A549 (cell line): Measurements from ENCODE around the gene TMEFF2. TPM values are rescaled to one million over a fixed set of nuclear protein-coding genes. Genes with fewer than 3 reads are reported as not detected.

ENCODE experiments used
- ATAC-seq, 2 experiments: fragments of 200-7000 bp in 1 of 2; fragments of >200 bp in 1 of 2; cut with Nextera tagmentation in 1 of 2; cut with Tn5 transposase in 1 of 2; 3 replicates each; pipeline versions ENCODE4 v1.8.0 to v1.9.1; 2018 to 2020; ENCODE audit warnings: mild to moderate bottlenecking in 1 of 2, moderate library complexity in 1 of 2
- CTCF ChIA-PET: fragments of 300-600 bp; sonication (Branson Sonifier 250); formaldehyde crosslinking; extraction: SDS; loops from one replicate; lab custom pipeline; 2021; ENCODE audit warnings: antibody characterized with exemption, inconsistent platforms; lab: Yijun Ruan, JAX
- POLR2A ChIA-PET: fragments of 350-600 bp; formaldehyde crosslinking; extraction: SDS; loops from one replicate; lab custom pipeline; 2021; ENCODE audit warnings: antibody characterized with exemption, inconsistent platforms; lab: Yijun Ruan, JAX
- DNase-seq, 2 experiments: peaks; one replicate each; pipeline versions ENCODE4 v3.0.0 to v3.0.0-alpha.2; 2011 to 2016; ENCODE audit warnings: low read depth in 1 of 2, low spot score in 1 of 2
- FAIRE-seq: peaks from 2 replicates; lab custom pipeline; 2011; peaks lifted over from hg19 to GRCh38; lab: Jason Lieb, UNC
- H3K27ac ChIP-seq, 2 experiments: fragments of >200 bp; sonication (Bioruptor Twin); formaldehyde crosslinking; 3 replicates each; pipeline ENCODE4 v1.5.1; 2016 to 2017
- H3K4me1 ChIP-seq: fragments of >200 bp; sonication (Bioruptor Twin); formaldehyde crosslinking; 3 replicates; pipeline ENCODE4 v1.6.1; 2016
- H3K4me2 ChIP-seq: fragments of >200 bp; sonication (Bioruptor Twin); formaldehyde crosslinking; 3 replicates; pipeline ENCODE4 v1.6.1; 2016
- H3K4me3 ChIP-seq: fragments of >200 bp; sonication (Bioruptor Twin); formaldehyde crosslinking; 3 replicates; pipeline ENCODE4 v1.5.1; 2016
- H3K9me3 ChIP-seq: fragments of >200 bp; sonication (Bioruptor Twin); formaldehyde crosslinking; 3 replicates; pipeline ENCODE4 v1.6.1; 2016
- ATOH8 ChIP-seq: fragments of 250-450 bp; sonication (Bioruptor Pico); IDR thresholded peaks from 2 replicates; pipeline ENCODE4 v1.5.0; 2020; ENCODE audit warnings: low read depth, mild to moderate bottlenecking, moderate library complexity
- CBX2 ChIP-seq: fragments of 200-600 bp; sonication (generic); IDR thresholded peaks from 2 replicates; pipeline ENCODE4 v1.6.1; 2016; ENCODE audit warnings: low read depth, mild to moderate bottlenecking, borderline replicate concordance
- CBX8 ChIP-seq: fragments of 200-600 bp; sonication (generic); IDR thresholded peaks from 2 replicates; pipeline ENCODE4 v1.6.1; 2016
- CHD4 ChIP-seq: fragments of 200-600 bp; sonication (generic); IDR thresholded peaks from 2 replicates; pipeline ENCODE4 v1.6.1; 2016; ENCODE audit warnings: antibody characterized with exemption, mild to moderate bottlenecking, borderline replicate concordance
- EHF ChIP-seq: fragments of 250-450 bp; sonication (Bioruptor Pico); IDR thresholded peaks from 2 replicates; pipeline ENCODE4 v1.5.0; 2020; ENCODE audit warnings: mild to moderate bottlenecking
- EHMT2 ChIP-seq: fragments of 200-600 bp; sonication (generic); IDR thresholded peaks from 2 replicates; pipeline ENCODE4 v1.6.1; 2016; ENCODE audit warnings: antibody characterized with exemption, low read depth, mild to moderate bottlenecking, moderate library complexity
- ELK1 ChIP-seq: fragments of 150-350 bp; IDR thresholded peaks from 2 replicates; pipeline ENCODE4 v1.6.1; 2014; ENCODE audit warnings: low read depth, mild to moderate bottlenecking, low read length
- ESRRA ChIP-seq: fragments of 150-350 bp; IDR thresholded peaks from 2 replicates; pipeline ENCODE4 v1.6.1; 2014; ENCODE audit warnings: mild to moderate bottlenecking, low read length, borderline replicate concordance
- FOSL2 ChIP-seq, 2 experiments: fragments of 450-650 bp in 1 of 2; fragments of >200 bp in 1 of 2; sonication (Bioruptor Twin) in 1 of 2; formaldehyde crosslinking; IDR thresholded peaks; 2 replicates each; pipeline versions ENCODE4 v1.5.0 to v1.6.1; 2016 to 2020; ENCODE audit warnings: mild to moderate bottlenecking in 1 of 2, moderate library complexity in 1 of 2
- FOXS1 ChIP-seq: fragments of 250-450 bp; sonication (Bioruptor Pico); IDR thresholded peaks from 2 replicates; pipeline ENCODE4 v1.5.0; 2020; ENCODE audit warnings: mild to moderate bottlenecking, moderate library complexity
- GATA3 ChIP-seq: IDR thresholded peaks from 2 replicates; pipeline ENCODE4 v1.6.1; 2012; ENCODE audit warnings: borderline replicate concordance
- HDAC2 ChIP-seq: fragments of 200-600 bp; sonication (generic); IDR thresholded peaks from 2 replicates; pipeline ENCODE4 v1.6.1; 2016
- HES2 ChIP-seq: fragments of >200 bp; sonication (Bioruptor Twin); formaldehyde crosslinking; IDR thresholded peaks from 2 replicates; pipeline ENCODE4 v1.6.1; 2016
- JUN ChIP-seq, 2 experiments: fragments of >200 bp; sonication (Bioruptor Twin); formaldehyde crosslinking; IDR thresholded peaks; 2 replicates in 1 of 2; 3 replicates in 1 of 2; pipeline ENCODE4 v1.6.1; 2016 to 2017
- KDM1A ChIP-seq: fragments of 200-600 bp; sonication (generic); IDR thresholded peaks from 2 replicates; pipeline ENCODE4 v1.6.1; 2016; ENCODE audit warnings: low read depth, mild to moderate bottlenecking
- MYC ChIP-seq: IDR thresholded peaks from 2 replicates; pipeline ENCODE4 v1.6.1; 2012; ENCODE audit warnings: mild to moderate bottlenecking, inconsistent platforms, low read length, improper control_type of control experiment, borderline replicate concordance
- POLR2A ChIP-seq: IDR thresholded peaks from 2 replicates; pipeline ENCODE4 v1.6.1; 2012; ENCODE audit warnings: mild to moderate bottlenecking, low read length
- POLR2AphosphoS2 ChIP-seq: conservative IDR thresholded peaks from 2 replicates; pipeline ENCODE4 v1.6.1; 2012; ENCODE audit warnings: low read length, improper control_type of control experiment, inconsistent platforms
- RARB ChIP-seq: fragments of 250-450 bp; sonication (Bioruptor Pico); IDR thresholded peaks from 2 replicates; pipeline ENCODE4 v1.8.0; 2021; ENCODE audit warnings: mild to moderate bottlenecking, moderate library complexity
- RCOR1 ChIP-seq: fragments of 150-350 bp; IDR thresholded peaks from 2 replicates; pipeline ENCODE4 v1.6.1; 2014; ENCODE audit warnings: antibody characterized with exemption, low read length, low read depth
- RNF2 ChIP-seq: fragments of 200-600 bp; sonication (generic); IDR thresholded peaks from 2 replicates; pipeline ENCODE4 v1.6.1; 2016; ENCODE audit warnings: low read depth, mild to moderate bottlenecking, antibody characterized with exemption, moderate library complexity, borderline replicate concordance
- SREBF2 ChIP-seq: fragments of 450-650 bp; IDR thresholded peaks from 2 replicates; pipeline ENCODE4 v1.6.1; 2014; ENCODE audit warnings: mild to moderate bottlenecking, moderate library complexity
- ZSCAN20 ChIP-seq: fragments of 250-450 bp; sonication (Bioruptor Pico); IDR thresholded peaks from 2 replicates; pipeline ENCODE4 v1.8.0; 2022; ENCODE audit warnings: mild to moderate bottlenecking, moderate library complexity
- WGBS: methylation state at CpG from one replicate; pipeline ENCODE4 v1.1.6; 2017; ENCODE audit errors: missing lambda C conversion rate; 5-methylcytosine and 5-hydroxymethylcytosine counted together
- polyA plus RNA-seq, 4 experiments: library from polyadenylated mRNA; depleted of rRNA in 3 of 4; stranded (reverse); fragments of >200 nt; fragmentation: RNase III in 1 of 4; extraction: RNeasy Plus Mini Kit Qiagen cat#74134 plus additional on column Dnase treatment in 1 of 4; gene quantifications; 2 replicates in 3 of 4; 3 replicates in 1 of 4; pipeline ENCODE4 v1.2.3, GENCODE V29; 2011 to 2017
- TF ChIP-seq, protein P1 (sequence below): IDR thresholded peaks from 2 replicates; pipeline ENCODE4 v1.6.1; 2012
- TF ChIP-seq, protein P2 (sequence below): fragments of 450-650 bp; IDR thresholded peaks from 2 replicates; pipeline ENCODE4 v1.6.1; 2014; ENCODE audit warnings: antibody characterized with exemption
- TF ChIP-seq, protein P3 (sequence below): fragments of >200 bp; sonication (Bioruptor Twin); formaldehyde crosslinking; IDR thresholded peaks from 3 replicates; pipeline ENCODE4 v1.6.1; 2016

The TMEFF2 gene
- polyA plus RNA-seq, 2 of the 4 experiments (the other 2 are of a cell fraction): 0.30 to 0.46 TPM

DNA sequence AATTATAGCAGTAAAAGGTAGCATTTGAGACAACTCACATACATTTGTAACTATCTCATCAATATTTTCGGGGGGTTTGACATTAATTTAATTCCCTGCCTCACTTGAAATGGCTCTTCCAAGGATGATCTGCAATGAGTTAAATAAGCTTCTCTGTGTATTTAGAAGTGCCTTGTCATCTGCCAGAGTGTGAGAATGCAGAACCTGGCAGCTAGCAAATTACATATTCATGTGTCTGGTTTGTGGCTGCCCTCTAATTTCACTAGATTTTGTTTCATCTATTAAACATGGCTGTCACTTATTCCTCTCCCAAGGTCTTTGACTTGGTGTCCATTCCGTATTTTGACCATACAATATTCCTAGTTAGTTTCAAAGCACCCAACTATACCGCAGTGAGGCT, 189.5 kb downstream of the TMEFF2 start:
- no peak for FAIRE-seq
- no peak for ATAC-seq

DNA sequence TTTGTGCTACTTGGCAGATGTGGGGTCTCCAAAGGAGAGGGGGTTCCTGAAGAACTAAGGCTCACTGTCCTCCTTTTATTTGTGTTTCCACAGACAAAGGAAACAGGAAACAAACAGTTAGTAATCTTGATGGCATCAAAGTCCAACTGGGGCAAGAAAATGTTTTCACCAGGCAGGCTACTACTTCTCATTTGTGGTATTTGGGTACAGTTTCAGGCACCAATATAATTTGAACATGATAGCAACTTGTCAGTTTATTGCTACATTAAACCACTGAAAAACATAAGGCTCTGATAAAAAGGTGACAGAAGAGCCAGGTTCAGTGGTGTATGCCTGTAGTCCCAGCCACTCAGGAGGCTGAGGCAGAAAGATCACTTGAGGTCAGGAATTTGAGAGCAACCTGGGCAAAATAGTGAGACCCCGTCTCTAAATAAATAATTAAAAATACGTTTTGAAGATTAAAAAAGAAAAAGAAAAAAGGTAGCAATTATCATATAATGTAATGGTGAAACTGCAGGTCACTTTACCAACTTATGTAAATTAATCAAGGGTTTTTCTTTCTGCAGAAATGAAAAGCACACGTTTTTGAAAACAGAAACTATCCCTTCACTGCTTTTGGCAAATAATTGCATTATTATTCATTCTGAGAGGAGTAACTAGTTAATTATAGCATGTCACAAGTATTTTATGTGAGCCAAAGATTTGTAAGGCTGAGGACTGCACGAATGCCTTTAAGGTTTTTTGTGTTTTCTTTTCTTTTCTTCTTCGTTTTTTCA, 190.4 kb downstream of the TMEFF2 start:
- Histone ChIP-seq H3K4me2 (no peak overlapping the region), H3K9me3 (no peaks in the 10 kb centered on the region), H3K4me1 (no peaks in the 10 kb centered on the region; the same call in 2 of the 3 replicates), H3K4me3 (no peak overlapping the region), H3K27ac (no peak overlapping the region)
- WGBS: 52% methylated on average over 5 of the region's 5 CpGs
- ChIA-PET POLR2A (no interaction called here), CTCF (no interaction called here)
- ATAC-seq: no peak
- no peak for FAIRE-seq
- TF ChIP-seq, protein P1, sequence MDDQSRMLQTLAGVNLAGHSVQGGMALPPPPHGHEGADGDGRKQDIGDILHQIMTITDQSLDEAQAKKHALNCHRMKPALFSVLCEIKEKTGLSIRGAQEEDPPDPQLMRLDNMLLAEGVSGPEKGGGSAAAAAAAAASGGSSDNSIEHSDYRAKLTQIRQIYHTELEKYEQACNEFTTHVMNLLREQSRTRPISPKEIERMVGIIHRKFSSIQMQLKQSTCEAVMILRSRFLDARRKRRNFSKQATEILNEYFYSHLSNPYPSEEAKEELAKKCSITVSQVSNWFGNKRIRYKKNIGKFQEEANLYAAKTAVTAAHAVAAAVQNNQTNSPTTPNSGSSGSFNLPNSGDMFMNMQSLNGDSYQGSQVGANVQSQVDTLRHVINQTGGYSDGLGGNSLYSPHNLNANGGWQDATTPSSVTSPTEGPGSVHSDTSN: no peak
- TF ChIP-seq ELK1: no peak
- TF ChIP-seq POLR2A: no peak
- no peak for TF ChIP-seq RNF2
- TF ChIP-seq CBX8: no peak
- TF ChIP-seq RARB (CRISPR knock-in tag): no peak
- no peak for TF ChIP-seq HES2
- no peak for TF ChIP-seq EHMT2
- no peak for TF ChIP-seq ATOH8 (CRISPR knock-in tag)
- TF ChIP-seq EHF: no peak
- TF ChIP-seq FOSL2 (IDR thresholded peaks at IDR 0.05): no peak
- TF ChIP-seq FOSL2 (CRISPR knock-in tag; IDR thresholded peaks at IDR 0.05): no peak
- no peak for TF ChIP-seq GATA3
- TF ChIP-seq, all 56 proteins: peak for 0
- DNase-seq: no peak

More for the DNA sequence above, 189.5 kb downstream of the TMEFF2 start:
- H3K27ac ChIP-seq: no peak overlapping the region
- DNase-seq: no peak
- H3K4me1 ChIP-seq: no peaks in the 10 kb centered on the region; the same call in 2 of the 3 replicates
- H3K4me3 ChIP-seq: no peak overlapping the region
- H3K9me3 ChIP-seq: no peaks in the 10 kb centered on the region
- 84% methylated on average over 3 of the region's 3 CpGs for WGBS
- ChIA-PET CTCF (no interaction called here), POLR2A (no interaction called here)
- H3K4me2 ChIP-seq: no peak overlapping the region
- no peak for TF ChIP-seq ESRRA
- TF ChIP-seq, protein P1: no peak
- no peak for TF ChIP-seq EHF
- TF ChIP-seq ZSCAN20: no peak
- TF ChIP-seq, protein P2, sequence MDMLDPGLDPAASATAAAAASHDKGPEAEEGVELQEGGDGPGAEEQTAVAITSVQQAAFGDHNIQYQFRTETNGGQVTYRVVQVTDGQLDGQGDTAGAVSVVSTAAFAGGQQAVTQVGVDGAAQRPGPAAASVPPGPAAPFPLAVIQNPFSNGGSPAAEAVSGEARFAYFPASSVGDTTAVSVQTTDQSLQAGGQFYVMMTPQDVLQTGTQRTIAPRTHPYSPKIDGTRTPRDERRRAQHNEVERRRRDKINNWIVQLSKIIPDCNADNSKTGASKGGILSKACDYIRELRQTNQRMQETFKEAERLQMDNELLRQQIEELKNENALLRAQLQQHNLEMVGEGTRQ: no peak
- TF ChIP-seq FOXS1 (CRISPR knock-in tag): no peak
- TF ChIP-seq MYC: no peak
- TF ChIP-seq CBX8: no peak
- no peak for TF ChIP-seq RCOR1
- TF ChIP-seq SREBF2: no peak
- TF ChIP-seq, protein P3, sequence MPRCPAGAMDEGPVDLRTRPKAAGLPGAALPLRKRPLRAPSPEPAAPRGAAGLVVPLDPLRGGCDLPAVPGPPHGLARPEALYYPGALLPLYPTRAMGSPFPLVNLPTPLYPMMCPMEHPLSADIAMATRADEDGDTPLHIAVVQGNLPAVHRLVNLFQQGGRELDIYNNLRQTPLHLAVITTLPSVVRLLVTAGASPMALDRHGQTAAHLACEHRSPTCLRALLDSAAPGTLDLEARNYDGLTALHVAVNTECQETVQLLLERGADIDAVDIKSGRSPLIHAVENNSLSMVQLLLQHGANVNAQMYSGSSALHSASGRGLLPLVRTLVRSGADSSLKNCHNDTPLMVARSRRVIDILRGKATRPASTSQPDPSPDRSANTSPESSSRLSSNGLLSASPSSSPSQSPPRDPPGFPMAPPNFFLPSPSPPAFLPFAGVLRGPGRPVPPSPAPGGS: no peak
- no peak for TF ChIP-seq JUN (IDR thresholded peaks at IDR 0.05)
- no peak for TF ChIP-seq CHD4
- TF ChIP-seq POLR2AphosphoS2: no peak
- no peak for TF ChIP-seq KDM1A
- TF ChIP-seq HDAC2: no peak
- TF ChIP-seq RNF2: no peak
- no peak for TF ChIP-seq RARB (CRISPR knock-in tag)
- TF ChIP-seq CBX2: no peak
